ENCODE data around the gene IDE.

DNA sequence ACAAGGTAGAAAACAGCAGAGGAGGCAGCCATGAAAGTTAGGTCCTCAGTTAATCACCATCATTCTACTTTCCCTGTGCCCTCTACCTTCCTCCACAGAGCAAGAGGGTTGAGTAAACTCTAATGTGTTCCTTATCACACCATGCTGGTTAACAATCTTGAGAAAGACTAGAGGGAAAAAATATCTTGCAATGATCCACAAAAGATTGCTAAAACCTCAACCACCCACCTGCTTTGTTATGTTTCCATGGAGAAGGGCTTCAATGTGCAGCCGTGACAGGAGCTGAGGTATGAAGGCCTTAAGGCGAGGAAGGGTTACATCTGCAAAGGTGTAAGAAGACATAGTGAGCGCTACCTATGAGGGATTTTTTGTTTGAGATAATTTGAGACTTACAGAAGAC is 103.9 kb downstream of the IDE start:
- TF ChIP-seq ZNF174 (CRISPR knock-in tag; IDR thresholded peaks at IDR 0.05): no peak
- TF ChIP-seq, protein P1, sequence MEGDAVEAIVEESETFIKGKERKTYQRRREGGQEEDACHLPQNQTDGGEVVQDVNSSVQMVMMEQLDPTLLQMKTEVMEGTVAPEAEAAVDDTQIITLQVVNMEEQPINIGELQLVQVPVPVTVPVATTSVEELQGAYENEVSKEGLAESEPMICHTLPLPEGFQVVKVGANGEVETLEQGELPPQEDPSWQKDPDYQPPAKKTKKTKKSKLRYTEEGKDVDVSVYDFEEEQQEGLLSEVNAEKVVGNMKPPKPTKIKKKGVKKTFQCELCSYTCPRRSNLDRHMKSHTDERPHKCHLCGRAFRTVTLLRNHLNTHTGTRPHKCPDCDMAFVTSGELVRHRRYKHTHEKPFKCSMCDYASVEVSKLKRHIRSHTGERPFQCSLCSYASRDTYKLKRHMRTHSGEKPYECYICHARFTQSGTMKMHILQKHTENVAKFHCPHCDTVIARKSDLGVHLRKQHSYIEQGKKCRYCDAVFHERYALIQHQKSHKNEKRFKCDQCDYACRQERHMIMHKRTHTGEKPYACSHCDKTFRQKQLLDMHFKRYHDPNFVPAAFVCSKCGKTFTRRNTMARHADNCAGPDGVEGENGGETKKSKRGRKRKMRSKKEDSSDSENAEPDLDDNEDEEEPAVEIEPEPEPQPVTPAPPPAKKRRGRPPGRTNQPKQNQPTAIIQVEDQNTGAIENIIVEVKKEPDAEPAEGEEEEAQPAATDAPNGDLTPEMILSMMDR (IDR thresholded peaks at IDR 0.05 in 2 of 3, conservative IDR thresholded peaks at IDR 0.05 in 1 of 3; ENCODE audit: insufficient read depth in 2 of 3, low read depth in 1 of 3, low read length in 3 of 3): no peak
- no peak for TF ChIP-seq POLR2A (conservative IDR thresholded peaks at IDR 0.05)
- TF ChIP-seq FOXM1 (IDR thresholded peaks at IDR 0.05; ENCODE audit: low read depth): no peak
- TF ChIP-seq FOXM1 (CRISPR knock-in tag; IDR thresholded peaks at IDR 0.05; ENCODE audit: low read depth): no peak
- TF ChIP-seq ZBTB8A (IDR thresholded peaks at IDR 0.05; ENCODE audit: partially characterized antibody): no peak
- TF ChIP-seq GTF2F1 (IDR thresholded peaks at IDR 0.05; ENCODE audit: low read depth, low read length): no peak
- no peak for TF ChIP-seq POLR2AphosphoS5 (IDR thresholded peaks at IDR 0.05; ENCODE audit: control insufficient read depth, insufficient read depth, low read depth, low read length)

Measured in K562 (cell line).